IPS-18a (cell line): ENCODE data around the gene SIN3A.
"Not testable (repeated sequence)": the region's sequence is repeated elsewhere in the genome, so short reads cannot be mapped to it uniquely, and the experiment has no call there.

Source experiments
- H3K27ac ChIP-seq: one replicate; pipeline ENCODE4 v1.5.1; 2013; ENCODE audit warnings: low read length
- H3K27me3 ChIP-seq: one replicate; pipeline ENCODE4 v1.6.1; 2013; ENCODE audit warnings: mild to moderate bottlenecking, low read length; ENCODE audit not compliant: control insufficient read depth, insufficient read depth
- H3K36me3 ChIP-seq: one replicate; pipeline ENCODE4 v1.6.1; 2013; ENCODE audit warnings: low read depth, low read length; ENCODE audit not compliant: control insufficient read depth
- H3K4me1 ChIP-seq: one replicate; pipeline ENCODE4 v1.6.1; 2013; ENCODE audit warnings: low read depth, low read length; ENCODE audit not compliant: control insufficient read depth
- H3K4me3 ChIP-seq: one replicate; pipeline ENCODE4 v1.5.1; 2013; ENCODE audit warnings: low read length
- H3K9ac ChIP-seq: one replicate; pipeline ENCODE4 v1.6.1; 2013; ENCODE audit warnings: mild to moderate bottlenecking, low read length, moderate library complexity
- H3K9me3 ChIP-seq: one replicate; pipeline ENCODE4 v1.6.1; 2013; ENCODE audit warnings: low read depth, low read length; ENCODE audit not compliant: control insufficient read depth

Gene SIN3A

GRCh38 chr15:75352186-75353080, 99.1 kb downstream of the SIN3A start:
- Histone ChIP-seq H3K27me3 (peaks cover 25% of the 10 kb centered on the region), H3K4me1 (no peaks in the 10 kb centered on the region)

GRCh38 chr15:75350601-75351361, 100.7 kb downstream of the SIN3A start:
- Histone ChIP-seq H3K9ac (no peak overlapping the region), H3K27ac (no peak overlapping the region), H3K36me3 (peaks cover 2% of the 10 kb centered on the region), H3K4me3 (no peak overlapping the region), H3K9me3 (no peaks in the 10 kb centered on the region), H3K27me3 (peaks cover 40% of the 10 kb centered on the region), H3K4me1 (no peaks in the 10 kb centered on the region)

More at GRCh38 chr15:75352186-75353080, 99.1 kb downstream of the SIN3A start:
- Histone ChIP-seq H3K27ac (no peak overlapping the region), H3K4me3 (no peak overlapping the region), H3K9me3 (no peaks in the 10 kb centered on the region), H3K36me3 (peaks cover 6% of the 10 kb centered on the region), H3K9ac (no peak overlapping the region)

DNA sequence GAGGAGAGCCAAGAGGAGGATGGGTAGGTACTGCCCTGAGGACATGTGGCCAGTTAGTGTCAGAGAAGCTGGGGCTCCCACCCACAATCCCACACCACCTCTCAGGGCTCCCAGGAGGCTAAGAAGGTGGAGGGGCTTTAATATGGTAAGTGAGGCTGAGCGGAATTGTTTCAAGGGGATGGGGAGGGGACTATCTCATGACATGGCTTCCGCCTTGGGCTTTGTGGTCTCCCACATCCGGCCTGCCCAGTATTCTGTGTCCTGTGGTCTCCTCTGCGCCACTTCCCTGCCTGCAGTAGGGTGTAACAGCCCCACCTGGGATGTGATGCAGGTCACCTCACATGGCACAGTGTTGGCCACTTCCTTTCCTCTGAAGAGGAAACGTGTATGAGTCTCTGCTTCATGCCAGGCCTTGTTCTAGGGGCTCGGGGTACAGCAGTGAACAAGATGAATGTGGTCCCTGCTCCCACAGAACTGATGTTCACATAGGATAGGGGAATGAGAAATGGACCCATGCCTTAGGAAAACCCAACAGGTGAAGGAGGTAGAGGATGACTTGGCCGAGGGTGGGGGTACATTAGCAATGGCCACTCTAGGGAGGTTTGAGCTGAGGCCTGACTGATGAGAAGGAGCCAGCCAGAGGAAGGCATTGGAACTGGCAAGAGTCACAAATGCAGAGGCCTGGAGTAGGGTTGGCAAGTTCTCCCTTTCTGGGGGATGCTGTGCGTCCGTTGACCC, 101.5 kb downstream of the SIN3A start:
- no peaks in the 10 kb centered on the region for H3K9me3 ChIP-seq
- H3K9ac ChIP-seq = no peak overlapping the region
- H3K4me1 ChIP-seq = no peaks in the 10 kb centered on the region
- no peak overlapping the region for H3K4me3 ChIP-seq
- H3K36me3 ChIP-seq = no peaks in the 10 kb centered on the region
- H3K27me3 ChIP-seq = peaks cover 45% of the 10 kb centered on the region
- H3K27ac ChIP-seq = no peak overlapping the region

- H3K4me3 ChIP-seq, H3K9me3 ChIP-seq, H3K4me1 ChIP-seq, H3K9ac ChIP-seq, H3K36me3 ChIP-seq, H3K27ac ChIP-seq: not testable (repeated sequence)
- H3K27me3 ChIP-seq = peaks cover 45% of the 10 kb centered on the region
Observed at GRCh38 chr15:75349351-75349669, 102.2 kb downstream of the SIN3A start.

GRCh38 chr15:75348562-75349350, 102.7 kb downstream of the SIN3A start:
- Histone ChIP-seq H3K9me3 (no peaks in the 10 kb centered on the region), H3K36me3 (no peaks in the 10 kb centered on the region), H3K4me3 (peak overlapping the region; percentile 66), H3K27ac (no peak overlapping the region), H3K4me1 (no peaks in the 10 kb centered on the region), H3K27me3 (peaks cover 45% of the 10 kb centered on the region), H3K9ac (peak overlapping the region; percentile 49)

DNA sequence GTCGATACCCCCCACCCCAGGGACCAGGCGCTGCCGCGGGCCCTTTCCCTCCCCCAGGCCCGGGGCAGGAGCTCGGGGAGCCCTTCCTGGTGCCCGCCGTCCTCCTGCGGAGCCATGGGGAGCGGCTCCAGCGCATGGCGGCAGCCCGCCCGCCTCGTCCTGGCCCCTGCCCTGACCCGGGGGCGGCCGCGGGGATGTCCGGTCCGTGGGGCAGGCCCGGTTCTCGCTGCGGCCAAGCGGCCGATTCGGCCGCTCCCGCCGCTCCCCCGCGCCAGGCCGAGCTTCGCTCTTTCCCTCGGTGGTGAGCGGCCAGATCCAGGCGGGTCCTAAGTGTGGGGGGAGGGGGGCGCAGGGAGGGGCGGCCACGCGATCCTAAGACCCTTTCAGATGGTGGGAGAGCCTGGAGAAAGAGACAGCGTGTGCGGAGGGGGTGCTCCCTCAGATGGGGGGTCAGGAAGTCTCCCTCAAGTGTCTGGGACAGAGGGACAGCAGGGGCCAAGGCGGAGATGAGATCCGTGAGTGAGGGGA, 103.4 kb downstream of the SIN3A start:
- H3K9ac ChIP-seq = peak overlapping the region; percentile 49
- peaks cover 45% of the 10 kb centered on the region for H3K27me3 ChIP-seq
- H3K4me3 ChIP-seq = peak overlapping the region; percentile 66
- no peaks in the 10 kb centered on the region for H3K36me3 ChIP-seq
- H3K27ac ChIP-seq = no peak overlapping the region
- H3K4me1 ChIP-seq = no peaks in the 10 kb centered on the region
- no peaks in the 10 kb centered on the region for H3K9me3 ChIP-seq

DNA sequence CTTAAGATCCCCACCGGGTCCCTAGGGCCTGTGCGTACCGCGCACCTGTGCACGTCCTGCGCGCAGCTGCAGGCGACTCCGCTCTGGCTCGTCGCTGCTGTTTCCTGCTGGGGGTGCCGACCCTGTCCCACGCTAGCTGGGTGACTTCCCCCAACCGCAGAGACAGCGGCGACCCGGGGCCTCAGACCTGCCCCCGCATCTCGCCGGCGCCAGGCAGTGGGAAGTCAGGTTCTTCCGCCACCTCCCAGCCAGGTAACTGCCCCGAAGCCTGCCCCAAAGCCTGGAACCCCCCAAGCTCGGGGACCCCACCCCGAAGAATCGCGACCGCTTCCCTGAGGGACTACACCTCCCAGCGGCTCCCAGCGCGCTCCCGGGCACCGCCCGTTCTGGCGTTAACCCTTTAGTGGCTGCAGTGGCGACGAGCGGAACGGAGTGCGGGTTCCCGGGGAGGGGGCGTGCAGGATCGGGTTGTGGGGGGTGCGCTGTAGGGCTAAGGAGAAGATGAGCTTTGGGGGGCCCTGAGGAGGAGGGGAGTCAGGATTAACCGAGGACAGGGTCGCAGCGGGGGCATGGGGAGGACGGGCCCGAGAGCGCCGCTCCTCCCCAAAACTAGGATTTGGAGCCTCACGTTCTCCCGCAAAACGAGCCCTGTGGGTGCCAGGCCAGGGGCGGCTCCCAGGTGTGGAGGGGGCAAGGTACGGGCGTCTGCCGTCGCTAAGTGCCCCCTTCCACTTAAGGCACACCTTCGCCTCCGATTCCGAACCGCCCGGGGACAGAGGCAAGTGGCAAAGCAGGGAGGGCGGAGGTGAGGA, 104.1 kb downstream of the SIN3A start:
- Histone ChIP-seq H3K27me3 (peaks cover 45% of the 10 kb centered on the region), H3K36me3 (no peaks in the 10 kb centered on the region), H3K9me3 (no peaks in the 10 kb centered on the region), H3K4me1 (no peaks in the 10 kb centered on the region), H3K27ac (no peak overlapping the region), H3K4me3 (peak overlapping the region; percentile 66), H3K9ac (peak overlapping the region; percentile 49)

DNA sequence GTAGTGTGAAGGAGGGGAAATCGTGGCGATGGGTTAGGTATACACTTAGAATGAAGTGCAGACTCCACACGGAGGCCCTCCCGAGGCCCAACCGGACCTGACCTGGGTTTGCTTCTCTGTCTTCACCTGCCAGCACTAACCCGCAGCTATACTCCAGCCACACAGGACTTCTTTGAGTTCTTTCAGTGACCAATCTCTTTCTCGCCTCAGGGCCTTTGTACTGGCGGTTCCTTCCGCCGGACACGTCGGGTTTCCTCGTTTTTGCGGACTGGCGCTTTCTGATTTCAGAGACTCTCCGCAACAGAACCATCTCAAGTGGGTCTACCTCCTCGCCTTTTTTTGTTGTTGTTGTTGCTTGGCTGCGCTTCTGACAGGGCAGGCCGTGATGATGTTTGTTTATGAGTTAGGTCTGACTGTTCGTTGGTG, 104.7 kb downstream of the SIN3A start, which contains the start of gene NEIL1:
TSS of gene NEIL1 (plus strand) at position 244 of the 426 bp plus-strand sequence. CDS start 1,867 bp downstream, outside the sequence.
- no peak within 1 kb of the TSS for H3K27ac ChIP-seq
- no peaks in the 10 kb centered on the region for H3K9me3 ChIP-seq
- H3K4me3 ChIP-seq = peak within 1 kb of the TSS; percentile 66
- H3K27me3 ChIP-seq = peaks cover 45% of the 10 kb centered on the region
- peak within 1 kb of the TSS; percentile 49 for H3K9ac ChIP-seq
- no peaks in the 10 kb centered on the region for H3K36me3 ChIP-seq
- no peaks in the 10 kb centered on the region for H3K4me1 ChIP-seq

DNA sequence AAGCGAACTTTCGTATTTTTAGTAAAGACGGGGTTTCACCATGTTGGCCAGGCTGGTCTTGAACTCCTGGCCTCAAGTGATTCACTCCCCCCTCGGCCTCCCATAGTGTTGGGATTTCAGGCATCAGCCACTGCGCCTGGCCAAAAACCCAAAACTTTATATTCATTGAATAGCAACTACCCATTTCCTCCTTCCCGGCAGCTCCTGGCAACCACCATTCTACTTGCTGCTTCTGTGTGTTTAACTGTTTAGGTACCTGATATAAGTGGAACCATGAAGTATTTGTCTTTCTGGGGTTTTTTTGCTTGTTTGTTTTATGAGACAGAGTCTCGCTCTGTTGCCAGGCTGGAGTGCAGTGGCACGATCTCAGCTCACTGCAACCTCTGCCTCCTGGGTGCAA, 107.5 kb downstream of the SIN3A start:
- H3K9me3 ChIP-seq, H3K9ac ChIP-seq, H3K27ac ChIP-seq, H3K4me3 ChIP-seq, H3K4me1 ChIP-seq: not testable (repeated sequence)
- Histone ChIP-seq H3K27me3 (peaks cover 33% of the 10 kb centered on the region), H3K36me3 (peaks cover 11% of the 10 kb centered on the region)

DNA sequence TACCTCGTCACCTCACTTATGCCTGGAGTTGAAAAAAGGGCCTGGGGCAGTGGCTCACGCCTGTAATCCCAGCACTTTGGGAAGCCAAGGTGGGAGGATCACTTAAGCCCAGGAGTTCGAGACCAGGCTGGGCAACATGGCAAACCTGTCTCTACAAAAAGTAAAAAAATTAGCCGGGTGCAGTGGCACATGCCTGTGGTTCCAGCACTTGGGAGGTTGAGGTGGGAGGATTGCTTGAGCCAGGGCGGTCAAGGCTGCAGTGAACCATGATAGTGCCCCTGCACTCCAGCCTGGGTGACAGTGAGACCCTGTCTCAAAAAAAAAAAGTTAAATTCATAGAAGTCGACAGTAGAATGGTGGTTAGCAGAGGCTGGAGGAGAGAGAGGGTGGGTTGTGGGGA, 109.3 kb downstream of the SIN3A start:
- Histone ChIP-seq H3K36me3 (peaks cover 11% of the 10 kb centered on the region), H3K9ac (no peak overlapping the region), H3K4me3 (no peak overlapping the region), H3K9me3 (no peaks in the 10 kb centered on the region), H3K4me1 (no peaks in the 10 kb centered on the region), H3K27me3 (peaks cover 19% of the 10 kb centered on the region), H3K27ac (no peak overlapping the region)
